GM19452 (cell line): ENCODE results near the gene CAPNS1.
"Not testable (repeated sequence)": the region's sequence is repeated elsewhere in the genome, so short reads cannot be mapped to it uniquely, and the experiment has no call there.

Experiments
- ATAC-seq: cut with Tn5 transposase; IDR thresholded peaks from one replicate; pipeline ENCODE4 v1.9.1; 2021; ENCODE audit not compliant: unreplicated experiment

Gene CAPNS1

GRCh38 chr19:36113894-36114720, 25.8 kb upstream of the CAPNS1 start:
- ATAC-seq, result no peak

- ATAC-seq, result peak; percentile 79
These were observed 25.0 kb upstream of the CAPNS1 start, which contains the start of gene POLR2I for GRCh38 chr19:36114721-36115452. TSS of gene POLR2I (minus strand) at chr19:36114875. CDS start at chr19:36114856, 19 bp downstream.

DNA sequence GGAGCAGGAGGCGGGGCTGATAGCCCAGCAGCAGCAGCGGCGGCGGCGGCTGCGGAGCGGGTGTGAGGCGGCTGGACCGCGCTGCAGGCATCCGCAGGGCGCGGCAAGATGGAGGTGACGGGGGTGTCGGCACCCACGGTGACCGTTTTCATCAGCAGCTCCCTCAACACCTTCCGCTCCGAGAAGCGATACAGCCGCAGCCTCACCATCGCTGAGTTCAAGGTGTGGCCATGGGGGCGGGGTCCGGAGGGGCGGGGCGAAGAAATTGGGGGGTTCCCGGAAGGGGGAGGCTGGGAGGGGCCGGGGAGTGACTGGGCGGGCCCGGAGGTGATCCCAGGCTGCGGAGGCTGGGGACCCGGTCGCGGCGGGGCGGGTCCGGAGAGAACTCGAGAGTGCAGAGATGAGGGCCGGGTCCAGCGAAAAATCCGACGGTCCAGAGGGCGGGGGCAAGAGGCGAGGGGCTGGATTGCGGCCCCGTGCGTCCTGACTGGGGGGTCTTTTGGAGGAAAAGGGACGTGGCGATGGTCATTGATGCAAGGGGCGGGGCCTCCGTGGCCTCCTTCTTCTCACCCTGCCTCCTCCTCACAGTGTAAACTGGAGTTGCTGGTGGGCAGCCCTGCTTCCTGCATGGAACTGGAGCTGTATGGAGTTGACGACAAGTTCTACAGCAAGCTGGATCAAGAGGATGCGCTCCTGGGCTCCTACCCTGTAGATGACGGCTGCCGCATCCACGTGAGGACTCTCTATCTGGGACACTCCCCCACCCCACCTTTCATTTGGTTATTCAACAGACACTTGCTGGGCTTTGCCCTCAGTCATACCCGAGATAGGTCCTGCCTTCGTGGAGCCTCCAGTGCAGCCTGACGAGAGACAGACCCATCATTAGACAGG, 24.2 kb upstream of the CAPNS1 start, which contains the start of gene TBCB:
TSS of gene TBCB (plus strand) at position 16 of the 891 bp plus-strand sequence. CDS start at position 109, 93 bp downstream.
- peak; percentile 27 for ATAC-seq

GRCh38 chr19:36116344-36116637, 23.6 kb upstream of the CAPNS1 start:
- no peak for ATAC-seq

- no peak for ATAC-seq
These were observed 19.5 kb upstream of the CAPNS1 start for GRCh38 chr19:36120092-36120983.

DNA sequence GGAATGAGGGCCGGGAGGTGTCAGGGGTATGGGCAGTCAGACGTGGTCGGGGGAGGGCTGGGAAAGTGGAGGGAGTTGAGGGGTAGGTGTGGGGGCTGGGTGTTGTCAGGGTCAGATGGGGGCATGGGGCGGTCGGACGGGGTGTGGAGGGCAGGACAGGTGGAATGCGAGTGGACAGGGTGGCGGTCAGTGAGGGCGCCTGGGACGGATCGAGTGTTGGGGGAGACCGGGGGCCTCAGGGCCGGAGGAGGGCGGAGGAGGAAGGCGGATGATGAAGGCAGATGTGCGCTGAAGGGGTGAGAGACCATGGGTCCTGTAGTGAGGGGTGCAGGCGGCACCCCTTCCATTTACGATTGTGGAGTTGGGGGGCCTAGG, 18.9 kb upstream of the CAPNS1 start:
- ATAC-seq, result no peak

DNA sequence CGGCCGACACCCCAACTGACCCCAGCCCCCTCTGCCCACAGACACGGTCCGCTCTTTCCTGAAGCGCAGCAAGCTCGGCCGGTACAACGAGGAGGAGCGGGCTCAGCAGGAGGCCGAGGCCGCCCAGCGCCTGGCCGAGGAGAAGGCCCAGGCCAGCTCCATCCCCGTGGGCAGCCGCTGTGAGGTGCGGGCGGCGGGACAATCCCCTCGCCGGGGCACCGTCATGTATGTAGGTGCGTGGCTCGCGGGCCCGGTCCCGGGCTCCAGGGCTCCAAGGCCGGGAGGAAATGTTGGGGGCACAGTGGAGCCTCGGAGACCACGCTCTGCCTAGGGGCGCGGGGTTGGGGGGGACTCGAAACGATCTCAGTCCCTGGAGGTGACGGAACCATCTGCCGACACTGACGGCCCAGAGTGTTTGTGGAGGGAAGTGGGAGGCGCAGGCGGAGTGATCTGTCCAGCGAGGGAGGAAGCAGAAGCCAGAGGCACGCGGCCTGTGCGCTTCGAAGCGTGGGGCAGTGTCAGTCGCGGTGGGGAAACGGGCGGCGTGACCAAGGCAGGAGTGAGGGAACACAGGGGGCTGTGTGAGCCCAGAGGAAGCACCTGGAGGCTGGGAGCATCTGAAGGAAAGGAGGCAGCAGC, 18.3 kb upstream of the CAPNS1 start:
- ATAC-seq, result no peak

DNA sequence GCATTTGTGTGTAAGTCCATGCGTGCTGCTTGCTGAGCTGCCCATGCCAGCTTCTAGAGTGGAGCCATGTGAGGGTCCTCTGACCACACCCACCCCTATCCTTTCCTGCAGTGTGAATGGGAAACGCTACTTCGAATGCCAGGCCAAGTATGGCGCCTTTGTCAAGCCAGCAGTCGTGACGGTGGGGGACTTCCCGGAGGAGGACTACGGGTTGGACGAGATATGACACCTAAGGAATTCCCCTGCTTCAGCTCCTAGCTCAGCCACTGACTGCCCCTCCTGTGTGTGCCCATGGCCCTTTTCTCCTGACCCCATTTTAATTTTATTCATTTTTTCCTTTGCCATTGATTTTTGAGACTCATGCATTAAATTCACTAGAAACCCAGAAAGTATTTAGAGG, 14.3 kb upstream of the CAPNS1 start:
- no peak for ATAC-seq

DNA sequence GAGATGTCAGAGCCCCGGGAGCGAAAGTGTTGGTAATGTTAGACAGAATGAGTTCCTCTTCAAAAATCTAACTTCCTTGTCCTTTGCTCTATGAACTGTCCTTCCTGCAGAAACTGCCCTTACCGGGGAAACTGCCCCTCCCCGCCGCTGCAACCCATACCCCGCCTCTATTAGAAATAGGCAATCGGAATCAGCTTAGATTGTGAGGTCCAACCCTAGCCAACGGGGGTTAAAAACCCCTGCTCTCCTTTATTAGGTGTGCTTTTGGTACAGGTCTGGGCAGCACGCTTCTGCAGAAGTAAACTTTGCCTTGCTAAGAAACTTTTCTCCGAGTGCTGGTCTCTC, 11.5 kb upstream of the CAPNS1 start:
- ATAC-seq, result no peak

DNA sequence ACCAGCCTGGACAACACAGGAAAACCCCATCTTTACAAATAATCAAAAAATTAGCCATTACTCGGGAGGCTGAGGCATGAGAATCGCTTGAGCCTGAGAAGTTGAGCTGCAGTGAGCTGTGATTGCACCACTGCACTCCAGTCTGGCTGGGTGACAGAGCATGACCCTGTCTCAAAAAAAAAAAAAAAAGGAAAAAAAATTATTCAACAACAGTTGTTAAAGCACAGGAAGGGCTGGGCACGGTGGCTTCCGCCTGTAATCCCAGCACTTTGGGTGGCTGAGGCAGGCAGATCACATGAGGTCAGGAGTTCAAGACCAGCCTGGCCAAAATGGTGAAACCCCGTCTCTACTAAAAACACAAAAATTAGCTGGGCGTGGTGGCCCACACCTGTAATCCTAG, 8.6 kb upstream of the CAPNS1 start:
- not testable (repeated sequence) for ATAC-seq

- ATAC-seq, result not testable (repeated sequence)
These were observed 5.0 kb upstream of the CAPNS1 start for GRCh38 chr19:36134867-36135266.

- no peak for ATAC-seq
These were observed 2.7 kb upstream of the CAPNS1 start for GRCh38 chr19:36136964-36137686.

DNA sequence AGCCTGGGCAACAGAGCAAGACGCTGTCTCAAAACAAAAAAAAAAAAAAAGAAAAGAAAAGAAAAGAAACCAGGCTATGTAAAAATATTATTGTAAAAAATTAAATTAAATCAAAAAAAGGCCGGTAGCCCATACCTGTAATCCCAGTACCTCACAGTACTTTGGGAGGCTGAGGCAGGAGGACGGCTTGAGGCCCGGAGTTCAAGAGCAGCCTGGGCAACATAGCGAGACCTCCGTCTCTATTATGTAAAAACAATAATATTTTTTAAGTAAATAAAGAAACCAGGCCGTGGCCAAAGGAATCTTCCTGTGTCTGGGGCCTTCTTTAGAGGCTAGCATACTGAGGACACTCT, 770 bp upstream of the CAPNS1 start:
- ATAC-seq, result no peak

DNA sequence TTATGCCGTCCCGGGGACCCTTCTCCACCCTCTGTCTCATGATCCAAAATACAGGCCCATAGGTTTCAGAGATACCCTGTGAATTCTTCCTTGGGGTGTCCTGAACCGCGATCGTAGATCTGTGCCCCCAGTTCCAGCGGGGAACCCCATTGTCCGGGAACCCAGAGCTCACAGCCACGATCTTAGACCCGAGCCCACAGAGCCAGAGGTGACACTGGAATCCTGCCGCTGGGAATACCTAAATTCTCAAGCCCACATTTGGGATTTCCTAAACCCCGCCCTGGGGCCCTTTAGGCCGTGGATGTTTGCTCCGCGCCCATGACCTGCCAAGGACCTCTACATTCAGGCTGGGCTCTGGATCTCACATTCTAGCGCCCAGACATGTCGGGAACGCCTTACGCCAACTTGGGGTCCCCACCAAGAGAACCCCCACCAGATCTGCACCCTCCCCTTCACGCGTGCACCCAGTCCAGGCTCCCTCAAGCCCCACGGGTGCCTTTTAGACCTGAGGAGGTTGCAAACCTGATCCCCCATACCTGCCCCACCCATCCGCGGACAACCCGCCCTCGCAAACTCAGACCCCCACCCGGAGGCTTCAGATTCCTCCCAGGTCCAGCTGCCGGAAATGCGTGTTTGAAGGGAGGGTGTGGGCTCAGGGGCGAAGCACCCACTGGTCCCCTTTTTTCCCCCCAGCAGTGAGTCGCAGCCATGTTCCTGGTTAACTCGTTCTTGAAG, 605 bp downstream of the CAPNS1 start:
- peak; percentile 6 for ATAC-seq

DNA sequence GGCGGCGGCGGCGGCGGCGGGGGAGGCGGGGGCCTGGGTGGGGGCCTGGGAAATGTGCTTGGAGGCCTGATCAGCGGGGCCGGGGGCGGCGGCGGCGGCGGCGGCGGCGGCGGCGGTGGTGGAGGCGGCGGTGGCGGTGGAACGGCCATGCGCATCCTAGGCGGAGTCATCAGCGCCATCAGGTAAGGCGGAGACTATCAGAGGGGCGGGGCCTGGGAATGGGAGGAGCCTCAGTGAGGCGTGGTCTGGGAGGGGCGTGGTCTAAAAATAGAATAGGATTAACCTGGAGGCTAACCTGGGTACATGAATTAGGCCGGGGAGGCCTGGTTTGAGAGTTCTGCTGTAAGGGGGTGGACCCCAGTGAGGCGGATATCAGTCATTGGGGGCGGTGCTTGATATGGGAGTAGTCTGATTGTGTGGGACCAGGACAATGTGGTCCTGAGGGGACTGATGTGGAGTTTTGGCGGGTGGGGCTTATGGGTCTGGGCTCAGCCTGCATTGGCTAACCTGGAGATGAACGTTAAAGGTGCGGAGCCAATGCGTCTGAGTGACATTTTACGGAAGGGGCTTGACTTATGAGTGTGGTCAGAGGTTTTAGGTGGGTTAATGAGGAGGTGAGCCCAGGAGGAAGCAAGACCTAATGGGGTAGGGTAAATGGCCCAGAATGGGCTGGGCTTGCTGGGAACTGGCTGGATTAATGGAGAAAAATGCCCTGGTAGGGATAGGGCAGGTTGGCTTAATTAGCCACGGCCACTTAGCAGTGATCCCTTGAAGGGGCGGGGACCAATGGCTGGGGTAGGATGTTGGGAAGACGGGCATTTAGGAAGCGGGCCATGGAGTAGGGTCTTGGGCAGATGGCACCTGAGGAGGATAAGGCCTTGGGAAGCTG, 1.4 kb downstream of the CAPNS1 start:
- peak; percentile 46 for ATAC-seq

GRCh38 chr19:36142046-36142445, 2.2 kb downstream of the CAPNS1 start:
- no peak for ATAC-seq

- no peak for ATAC-seq
These were observed 2.6 kb downstream of the CAPNS1 start for GRCh38 chr19:36142496-36142895.

GRCh38 chr19:36144624-36145023, 4.8 kb downstream of the CAPNS1 start:
- ATAC-seq, result no peak
